Measurements from ENCODE around the gene NYAP1. TPM values are rescaled to one million over a fixed set of nuclear protein-coding genes. Genes with fewer than 3 reads are reported as not detected.
A peak's percentile ranks its signal among the peaks of the same experiment; 100 is the strongest.

NYAP1 gene
- total RNA-seq, 1 donor from 2014 or later = under 0.01 TPM

- H3K27me3 ChIP-seq (ENCODE audit: control insufficient read depth, insufficient read depth, low read length) = no peaks in the 10 kb centered on the region
- H3K36me3 ChIP-seq (ENCODE audit: control insufficient read depth, insufficient read depth, low read length) = no peaks in the 10 kb centered on the region
- no peak for TF ChIP-seq CTCF (IDR thresholded peaks at IDR 0.05; ENCODE audit: insufficient read depth, low read length, severe bottlenecking)
- no peak for FAIRE-seq
- H3K4me3 ChIP-seq (ENCODE audit: low read depth, low read length) = no peak overlapping the region
- DNase-seq (ENCODE audit: low read depth) = peak; percentile 35
Observed at GRCh38 chr7:100489824-100490223, 6.1 kb downstream of the NYAP1 start.

- no peaks in the 10 kb centered on the region for H3K36me3 ChIP-seq (ENCODE audit: control insufficient read depth, insufficient read depth, low read length)
- no peaks in the 10 kb centered on the region for H3K27me3 ChIP-seq (ENCODE audit: control insufficient read depth, insufficient read depth, low read length)
- FAIRE-seq (no peak), DNase-seq (ENCODE audit: low read depth) (no peak)
- H3K4me3 ChIP-seq (ENCODE audit: low read depth, low read length) = no peak overlapping the region
- no peak for TF ChIP-seq CTCF (IDR thresholded peaks at IDR 0.05; ENCODE audit: insufficient read depth, low read length, severe bottlenecking)
Observed at GRCh38 chr7:100490483-100491191, 6.9 kb downstream of the NYAP1 start.

- TF ChIP-seq CTCF (IDR thresholded peaks at IDR 0.05; ENCODE audit: insufficient read depth, low read length, severe bottlenecking) = no peak
- FAIRE-seq (no peak), DNase-seq (ENCODE audit: low read depth) (no peak)
- Histone ChIP-seq H3K4me3 (ENCODE audit: low read depth, low read length) (no peak overlapping the region), H3K36me3 (ENCODE audit: control insufficient read depth, insufficient read depth, low read length) (no peaks in the 10 kb centered on the region), H3K27me3 (ENCODE audit: control insufficient read depth, insufficient read depth, low read length) (no peaks in the 10 kb centered on the region)
Observed at GRCh38 chr7:100491192-100491578, 7.5 kb downstream of the NYAP1 start.

DNA sequence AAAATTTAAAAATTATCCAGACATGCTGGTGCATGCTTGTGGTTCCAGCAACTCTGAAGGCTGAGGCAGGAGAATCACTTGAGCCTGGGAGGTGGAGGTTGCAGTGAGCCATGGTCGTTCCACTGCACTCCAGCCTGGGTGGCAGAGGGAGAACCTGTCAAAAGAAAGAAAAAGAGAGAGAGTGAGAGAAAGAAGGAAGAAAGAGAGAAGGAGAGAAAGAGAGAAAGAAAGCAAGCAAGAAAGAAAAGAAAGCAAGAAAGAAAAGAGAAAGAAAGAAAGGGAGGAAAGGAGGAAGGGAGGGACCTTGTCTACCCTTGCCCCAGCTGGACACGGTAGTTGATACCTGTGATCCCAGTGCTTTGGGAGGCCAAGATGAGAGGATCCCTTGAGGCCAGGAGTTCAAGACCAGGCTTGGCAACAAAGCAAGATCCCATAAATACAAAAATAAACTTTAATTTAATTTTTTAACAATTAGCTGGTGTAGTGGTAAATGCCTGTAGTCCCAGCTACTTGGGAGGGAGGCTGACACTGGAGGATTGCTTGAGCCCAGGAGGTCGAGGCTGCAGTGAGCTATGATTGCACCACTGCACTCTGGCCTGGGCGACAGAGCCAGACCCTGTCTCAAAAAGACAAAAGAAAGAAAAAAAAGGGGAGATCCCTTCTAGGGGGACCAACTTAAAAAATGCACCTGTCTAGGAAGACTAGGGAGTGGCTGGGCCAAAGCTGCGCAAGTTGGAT, 9.2 kb downstream of the NYAP1 start:
- Histone ChIP-seq H3K27me3 (ENCODE audit: control insufficient read depth, insufficient read depth, low read length) (no peaks in the 10 kb centered on the region), H3K36me3 (ENCODE audit: control insufficient read depth, insufficient read depth, low read length) (no peaks in the 10 kb centered on the region), H3K4me3 (ENCODE audit: low read depth, low read length) (peak overlapping the region; percentile 28)
- DNase-seq (ENCODE audit: low read depth) (no peak), FAIRE-seq (no peak)
- TF ChIP-seq CTCF (IDR thresholded peaks at IDR 0.05; ENCODE audit: insufficient read depth, low read length, severe bottlenecking) = no peak

DNA sequence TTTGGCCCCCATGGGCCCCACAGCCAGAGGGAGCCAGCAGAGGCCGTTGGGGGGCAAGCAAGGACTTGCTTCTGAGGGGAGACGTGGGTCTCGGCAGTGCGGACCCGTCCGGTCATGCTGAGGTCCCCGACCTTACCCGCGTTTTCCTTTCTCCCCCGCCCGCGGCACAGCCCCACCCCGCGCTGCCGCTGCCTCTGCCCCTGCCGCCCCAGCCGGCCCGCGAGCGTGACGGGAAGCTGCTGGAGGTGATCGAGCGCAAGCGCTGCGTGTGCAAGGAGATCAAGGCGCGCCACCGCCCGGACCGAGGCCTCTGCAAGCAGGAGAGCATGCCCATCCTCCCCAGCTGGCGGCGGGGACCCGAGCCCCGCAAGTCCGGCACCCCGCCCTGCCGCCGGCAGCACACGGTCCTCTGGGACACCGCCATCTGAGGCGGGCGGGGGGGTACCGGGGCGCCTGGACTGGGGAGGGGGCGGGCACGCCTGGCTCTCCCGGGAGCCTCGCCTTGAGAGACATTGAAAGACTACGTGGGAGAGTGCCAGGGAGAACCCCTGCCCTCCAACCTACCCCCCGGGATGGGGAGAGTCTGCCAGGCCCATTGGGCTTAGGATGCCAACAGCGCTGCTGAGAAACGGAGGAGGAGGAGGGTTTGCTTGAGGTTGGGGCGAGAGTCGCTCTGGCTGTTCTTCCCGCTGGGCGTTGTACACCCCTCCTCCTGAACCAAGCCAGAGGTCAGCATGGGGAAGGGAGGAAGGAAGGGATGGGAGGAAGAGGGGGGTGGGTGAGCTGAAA, 9.9 kb downstream of the NYAP1 start:
- FAIRE-seq (no peak), DNase-seq (ENCODE audit: low read depth) (peak; percentile 22)
- no peak for TF ChIP-seq CTCF (IDR thresholded peaks at IDR 0.05; ENCODE audit: insufficient read depth, low read length, severe bottlenecking)
- peak overlapping the region; percentile 28 for H3K4me3 ChIP-seq (ENCODE audit: low read depth, low read length)
- H3K27me3 ChIP-seq (ENCODE audit: control insufficient read depth, insufficient read depth, low read length) = no peaks in the 10 kb centered on the region
- H3K36me3 ChIP-seq (ENCODE audit: control insufficient read depth, insufficient read depth, low read length) = no peaks in the 10 kb centered on the region

All from bronchial epithelial cell (primary cell).